ENCODE measurements around the gene ZNF532. TPM values are rescaled to one million over a fixed set of nuclear protein-coding genes. Genes with fewer than 3 reads are reported as not detected.

ZNF532 gene
- total and polyA plus RNA-seq, 9 of the 15 experiments (the other 6 are each of a cell fraction or from before 2014, with no cell fraction given): 0.42 TPM; not detected in 8

DNA sequence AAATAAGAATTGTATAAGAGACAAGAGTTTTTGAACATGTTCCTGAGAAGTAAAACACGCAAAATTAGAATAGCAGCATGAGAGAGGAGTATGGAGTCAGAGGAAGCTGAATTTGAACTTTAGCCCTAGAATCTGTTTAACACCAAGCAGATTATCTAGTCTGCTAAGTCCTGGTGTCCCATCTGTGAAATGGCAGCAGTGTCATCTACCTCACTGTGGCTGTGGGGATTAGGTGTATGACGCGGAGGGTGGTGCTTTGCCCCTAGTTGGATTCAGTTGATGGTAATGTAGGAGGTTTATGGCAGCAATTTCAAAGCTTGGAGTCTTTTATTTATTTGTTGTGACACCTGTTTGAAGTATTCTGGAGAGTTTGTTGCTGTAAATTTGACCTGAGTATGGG lies 79.2 kb downstream of the ZNF532 start (continued):
- no peak for TF ChIP-seq CEBPG (CRISPR knock-in tag; IDR thresholded peaks at IDR 0.05)
- TF ChIP-seq CEBPG (tag; conservative IDR thresholded peaks at IDR 0.05 in 1 of 2, IDR thresholded peaks at IDR 0.05 in 1 of 2): no peak

DNA sequence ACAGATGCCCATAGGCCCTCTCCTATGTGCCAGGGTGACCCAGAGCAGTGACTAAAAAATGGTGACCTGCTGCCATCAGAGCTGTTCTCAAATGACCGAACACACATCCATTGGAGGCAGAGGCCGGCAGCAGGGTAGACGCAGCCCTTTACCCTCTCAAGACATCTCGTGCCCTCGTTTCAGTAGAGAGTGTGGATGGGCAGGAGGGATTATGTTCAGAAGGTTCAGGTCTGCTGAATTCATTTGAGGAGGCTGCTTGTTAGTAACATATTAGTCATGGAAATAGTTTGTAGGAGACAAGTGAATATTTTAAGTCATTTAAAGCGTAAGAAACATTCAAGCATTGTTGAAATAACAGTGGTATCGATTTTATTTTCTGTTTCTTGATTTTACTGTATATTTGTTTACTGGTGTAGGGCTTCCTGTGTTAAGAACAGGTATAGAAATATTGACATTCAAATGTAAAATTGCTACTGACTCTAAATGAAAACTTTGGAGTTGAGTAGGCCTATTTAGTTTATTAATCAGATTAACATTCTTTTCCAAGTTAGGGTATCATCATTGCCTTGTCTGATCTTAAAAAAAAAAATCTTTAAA lies 82.6 kb downstream of the ZNF532 start:
- Histone ChIP-seq H3K9me1 (ENCODE audit: control insufficient read depth, insufficient read depth, low read length) (no peaks in the 10 kb centered on the region), H3K27me3 (ENCODE audit: control insufficient read depth in 2 of 2, insufficient read depth in 2 of 2, low read length in 2 of 2) (peaks cover 0 to 4% of the 10 kb centered on the region in 2 experiments; a peak in 2 of 5 replicates), H3K9me3 (replicated peaks; ENCODE audit: control insufficient read depth, insufficient read depth, low read depth, low read length) (no peaks in the 10 kb centered on the region), H3K79me2 (ENCODE audit: control insufficient read depth, insufficient read depth, low read length) (no peaks in the 10 kb centered on the region), H4K20me1 (replicated peaks; ENCODE audit: control insufficient read depth, insufficient read depth, low read length) (no peaks in the 10 kb centered on the region), H3K9ac (ENCODE audit: insufficient read depth in 1 of 2, low read depth in 2 of 2, low read length in 2 of 2) (no peak overlapping the region), H3K27ac (ENCODE audit: extremely low read depth, low read depth, low read length) (no peak overlapping the region), H3K4me1 (replicated peaks in 1 of 2; ENCODE audit: control insufficient read depth in 2 of 2, insufficient read depth in 2 of 2, low read length in 2 of 2) (no peaks in the 10 kb centered on the region), H3K36me3 (ENCODE audit: control insufficient read depth, insufficient read depth, low read length) (no peaks in the 10 kb centered on the region), H3K4me3 (no peak overlapping the region), H2AFZ (ENCODE audit: low read depth, low read length) (no peak overlapping the region), H3K4me2 (ENCODE audit: insufficient read depth, low read length) (no peak overlapping the region)
- POLR2A ChIA-PET: no interaction called here
- intact Hi-C loops (cut with micrococcal nuclease) (no loop called here), in situ Hi-C loops (cut with MboI) (no loop called here)
- no TSS peak for BruUV-seq (replicated peaks)
- CTCF ChIA-PET (ENCODE audit: low intra/inter-chr PET ratio): no interaction called here
- 1% methylated on average over 7 of the region's 7 CpGs for WGBS (ENCODE audit: insufficient coverage, low coverage, missing lambda C conversion rate)
- TF ChIP-seq KLF13 (tag; IDR thresholded peaks at IDR 0.05; ENCODE audit: borderline replicate concordance, low read depth): no peak
- TF ChIP-seq PHF8 (IDR thresholded peaks at IDR 0.05; ENCODE audit: borderline replicate concordance, low read length): no peak
- no peak for TF ChIP-seq FOS (IDR thresholded peaks at IDR 0.05; ENCODE audit: extremely low read depth, insufficient read length)
- TF ChIP-seq TRIM28 (IDR thresholded peaks at IDR 0.05): no peak
- TF ChIP-seq ZNF134 (CRISPR knock-in tag; conservative IDR thresholded peaks at IDR 0.05): no peak
- TF ChIP-seq, protein P1, sequence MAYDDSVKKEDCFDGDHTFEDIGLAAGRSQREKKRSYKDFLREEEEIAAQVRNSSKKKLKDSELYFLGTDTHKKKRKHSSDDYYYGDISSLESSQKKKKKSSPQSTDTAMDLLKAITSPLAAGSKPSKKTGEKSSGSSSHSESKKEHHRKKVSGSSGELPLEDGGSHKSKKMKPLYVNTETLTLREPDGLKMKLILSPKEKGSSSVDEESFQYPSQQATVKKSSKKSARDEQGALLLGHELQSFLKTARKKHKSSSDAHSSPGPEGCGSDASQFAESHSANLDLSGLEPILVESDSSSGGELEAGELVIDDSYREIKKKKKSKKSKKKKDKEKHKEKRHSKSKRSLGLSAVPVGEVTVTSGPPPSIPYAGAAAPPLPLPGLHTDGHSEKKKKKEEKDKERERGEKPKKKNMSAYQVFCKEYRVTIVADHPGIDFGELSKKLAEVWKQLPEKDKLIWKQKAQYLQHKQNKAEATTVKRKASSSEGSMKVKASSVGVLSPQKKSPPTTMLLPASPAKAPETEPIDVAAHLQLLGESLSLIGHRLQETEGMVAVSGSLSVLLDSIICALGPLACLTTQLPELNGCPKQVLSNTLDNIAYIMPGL (CRISPR knock-in tag; IDR thresholded peaks at IDR 0.05): no peak
- DNase-seq (ENCODE audit: extremely low read depth in 1 of 4, low spot score in 3 of 4) (no peak), FAIRE-seq (no peak), ATAC-seq (no peak)
